ENCODE data around the gene UNC13B. TPM values are rescaled to one million over a fixed set of nuclear protein-coding genes. Genes with fewer than 3 reads are reported as not detected.

UNC13B gene
- total RNA-seq, 2 donors from 2014 or later, result 12.9 to 14.6 TPM

- Histone ChIP-seq H3K4me3 (no peak overlapping the region), H3K36me3 (no peaks in the 10 kb centered on the region), H3K27ac (no peak overlapping the region), H3K4me1 (peaks cover 0 to 21% of the 10 kb centered on the region in 2 donors), H3K9me3 (no peaks in the 10 kb centered on the region), H3K27me3 (no peaks in the 10 kb centered on the region)
- DNase-seq (ENCODE audit: low spot score), result no peak
- TF ChIP-seq, protein P1, sequence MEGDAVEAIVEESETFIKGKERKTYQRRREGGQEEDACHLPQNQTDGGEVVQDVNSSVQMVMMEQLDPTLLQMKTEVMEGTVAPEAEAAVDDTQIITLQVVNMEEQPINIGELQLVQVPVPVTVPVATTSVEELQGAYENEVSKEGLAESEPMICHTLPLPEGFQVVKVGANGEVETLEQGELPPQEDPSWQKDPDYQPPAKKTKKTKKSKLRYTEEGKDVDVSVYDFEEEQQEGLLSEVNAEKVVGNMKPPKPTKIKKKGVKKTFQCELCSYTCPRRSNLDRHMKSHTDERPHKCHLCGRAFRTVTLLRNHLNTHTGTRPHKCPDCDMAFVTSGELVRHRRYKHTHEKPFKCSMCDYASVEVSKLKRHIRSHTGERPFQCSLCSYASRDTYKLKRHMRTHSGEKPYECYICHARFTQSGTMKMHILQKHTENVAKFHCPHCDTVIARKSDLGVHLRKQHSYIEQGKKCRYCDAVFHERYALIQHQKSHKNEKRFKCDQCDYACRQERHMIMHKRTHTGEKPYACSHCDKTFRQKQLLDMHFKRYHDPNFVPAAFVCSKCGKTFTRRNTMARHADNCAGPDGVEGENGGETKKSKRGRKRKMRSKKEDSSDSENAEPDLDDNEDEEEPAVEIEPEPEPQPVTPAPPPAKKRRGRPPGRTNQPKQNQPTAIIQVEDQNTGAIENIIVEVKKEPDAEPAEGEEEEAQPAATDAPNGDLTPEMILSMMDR (IDR thresholded peaks at IDR 0.05), result no peak
Observed at GRCh38 chr9:35353731-35354365, 192.0 kb downstream of the UNC13B start.

DNA sequence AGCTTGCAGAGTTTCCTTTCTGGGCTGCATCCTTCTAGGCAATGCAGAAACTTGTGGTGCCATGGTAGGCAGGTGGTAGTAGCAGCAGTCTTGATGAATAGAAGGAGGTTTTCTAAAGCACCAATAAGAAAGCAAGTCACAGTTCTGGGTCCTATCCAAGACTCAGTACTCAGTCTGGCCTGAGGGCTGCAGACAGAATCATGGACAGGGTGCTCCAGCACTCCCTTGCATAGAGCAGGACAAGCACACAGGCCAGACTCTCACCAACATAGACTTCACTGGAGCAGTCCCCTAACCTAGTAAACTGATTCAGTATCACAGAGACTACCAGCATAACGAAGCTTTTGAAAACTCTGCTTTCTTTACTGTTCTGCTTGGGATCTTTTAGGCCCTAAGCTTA is 194.1 kb downstream of the UNC13B start:
- Histone ChIP-seq H3K9me3 (no peaks in the 10 kb centered on the region), H3K27ac (no peak overlapping the region), H3K27me3 (no peaks in the 10 kb centered on the region), H3K4me1 (peaks cover 0 to 8% of the 10 kb centered on the region in 2 donors), H3K36me3 (no peaks in the 10 kb centered on the region), H3K4me3 (no peak overlapping the region)
- DNase-seq (ENCODE audit: low spot score), result no peak
- TF ChIP-seq, protein P1 (IDR thresholded peaks at IDR 0.05), result no peak

DNA sequence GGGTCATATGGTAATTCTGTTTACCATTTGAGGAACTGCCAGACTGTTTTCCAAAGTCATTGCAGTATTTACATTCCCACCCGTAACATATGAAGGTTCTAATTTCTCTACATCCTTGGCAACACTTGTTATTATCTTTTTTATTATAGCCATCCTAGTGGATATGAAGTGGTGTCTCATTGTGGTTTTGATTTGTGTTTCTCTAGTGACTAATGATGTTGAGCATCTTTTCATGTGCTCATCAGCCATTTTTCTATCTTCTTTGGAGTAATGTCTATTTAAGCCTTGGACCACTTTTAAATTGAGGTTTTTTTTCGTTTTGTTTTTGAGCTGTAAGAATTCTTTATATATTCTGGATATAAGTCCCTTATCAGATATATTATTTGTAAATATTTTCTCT is 195.3 kb downstream of the UNC13B start:
- no peak overlapping the region for H3K27ac ChIP-seq
- H3K36me3 ChIP-seq, result no peaks in the 10 kb centered on the region
- TF ChIP-seq, protein P1 (IDR thresholded peaks at IDR 0.05), result no peak
- no peak for DNase-seq (ENCODE audit: low spot score)
- no peaks in the 10 kb centered on the region for H3K4me1 ChIP-seq
- no peaks in the 10 kb centered on the region for H3K9me3 ChIP-seq
- H3K4me3 ChIP-seq, result no peak overlapping the region
- H3K27me3 ChIP-seq, result no peaks in the 10 kb centered on the region

DNA sequence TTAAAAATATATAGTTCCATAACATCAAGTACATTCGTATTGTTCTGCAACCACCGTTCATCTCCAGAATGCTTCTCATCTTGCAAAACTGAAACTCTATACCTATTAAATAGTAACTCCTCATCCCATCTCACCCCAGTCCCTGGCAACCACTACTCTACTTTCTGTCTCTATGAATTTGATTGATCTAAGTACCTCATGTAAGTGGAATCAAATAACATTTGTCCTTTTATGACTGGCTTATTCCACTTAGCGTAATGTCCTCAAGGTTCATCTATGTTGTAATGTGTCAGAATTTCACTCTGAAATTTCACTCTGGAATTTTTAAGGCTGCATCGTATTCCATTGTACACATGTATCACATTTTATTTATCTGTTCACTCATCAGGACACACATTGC is 196.0 kb downstream of the UNC13B start:
- Histone ChIP-seq H3K4me3 (no peak overlapping the region), H3K36me3 (no peaks in the 10 kb centered on the region), H3K4me1 (no peaks in the 10 kb centered on the region), H3K27me3 (no peaks in the 10 kb centered on the region), H3K27ac (no peak overlapping the region), H3K9me3 (no peaks in the 10 kb centered on the region)
- TF ChIP-seq, protein P1 (IDR thresholded peaks at IDR 0.05), result no peak
- DNase-seq (ENCODE audit: low spot score), result no peak

DNA sequence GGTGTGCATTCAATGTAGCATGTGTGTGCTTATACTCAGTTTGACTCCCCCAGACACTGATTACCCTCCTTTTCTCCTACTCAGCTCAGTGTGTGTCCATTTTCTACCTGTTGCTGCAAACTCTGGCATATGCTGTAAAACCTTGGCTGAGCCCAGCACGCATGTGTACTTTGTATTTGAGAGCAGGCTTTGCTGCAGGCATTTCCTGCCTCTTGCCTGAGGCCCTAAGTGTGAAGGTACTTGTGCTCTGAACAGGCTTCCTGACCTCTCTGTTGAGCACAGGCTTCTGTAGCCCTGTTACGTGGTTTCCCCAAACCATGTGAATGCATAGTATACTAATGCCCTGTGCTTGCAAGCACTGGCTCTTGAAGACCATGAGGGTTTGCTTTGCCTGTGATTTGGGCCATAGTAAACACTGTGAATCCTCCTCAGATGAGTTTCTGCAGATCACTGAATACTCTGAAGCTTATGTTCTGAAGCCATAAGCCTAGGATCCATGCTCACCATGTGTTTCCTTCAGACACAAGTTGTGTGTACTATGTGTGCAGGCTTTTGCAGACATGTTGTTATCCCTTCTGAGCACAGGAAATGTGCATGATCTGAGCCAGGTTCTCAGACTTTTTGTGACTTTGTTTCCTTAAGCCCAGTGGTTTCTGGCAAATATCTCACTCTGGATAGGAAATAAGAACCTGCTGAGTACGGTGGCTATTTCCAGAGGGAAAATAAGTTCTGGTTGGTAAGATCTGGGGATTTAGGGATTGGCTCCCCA is 203.2 kb downstream of the UNC13B start:
- H3K36me3 ChIP-seq, result peaks cover 6% of the 10 kb centered on the region
- H3K27ac ChIP-seq, result no peak overlapping the region
- no peak overlapping the region for H3K4me3 ChIP-seq
- TF ChIP-seq, protein P1 (IDR thresholded peaks at IDR 0.05), result no peak
- DNase-seq (ENCODE audit: low spot score), result no peak
- H3K4me1 ChIP-seq, result peaks cover 0 to 15% of the 10 kb centered on the region in 2 donors
- H3K27me3 ChIP-seq, result no peaks in the 10 kb centered on the region
- H3K9me3 ChIP-seq, result no peaks in the 10 kb centered on the region
